COLO668 (cell line): ENCODE measurements around the gene SMIM20.
"Not testable (repeated sequence)": the region's sequence is repeated elsewhere in the genome, so short reads cannot be mapped to it uniquely, and the experiment has no call there.

Source experiments
- DNase-seq: peaks from one replicate; lab custom pipeline; 2025; ENCODE audit not compliant: unreplicated experiment; lab: John Stamatoyannopoulos, UW

SMIM20 gene

GRCh38 chr4:25913851-25914669 lies at the start of gene SMIM20:
SMIM20 (plus strand) TSS chr4:25914220; CDS start chr4:25914314, 94 bp downstream.
- peak; percentile 90 for DNase-seq

GRCh38 chr4:25865586-25865985 lies 48.4 kb upstream of the SMIM20 start:
- DNase-seq: no peak

DNA sequence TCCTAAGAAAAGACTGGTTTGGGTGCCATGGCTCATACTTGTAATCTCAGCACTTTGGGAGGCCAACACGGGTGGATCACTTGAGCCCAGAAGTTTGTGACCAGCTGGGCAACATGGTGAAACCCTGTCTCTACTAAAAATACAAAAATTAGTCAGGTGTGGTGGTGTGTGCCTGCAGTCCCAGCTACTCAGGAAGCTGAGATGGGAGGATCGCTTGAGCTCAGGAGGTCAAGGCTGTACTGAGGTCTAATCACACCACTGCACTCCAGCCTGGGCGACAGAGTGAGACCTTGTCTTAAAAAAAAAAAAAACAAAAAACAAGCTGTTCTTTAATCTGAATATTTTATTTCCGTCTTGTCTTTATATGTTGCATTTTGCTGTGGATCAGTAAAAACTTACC lies 47.6 kb upstream of the SMIM20 start:
- DNase-seq: not testable (repeated sequence)

- no peak for DNase-seq
Measured at GRCh38 chr4:25867781-25868294, 46.2 kb upstream of the SMIM20 start.

DNA sequence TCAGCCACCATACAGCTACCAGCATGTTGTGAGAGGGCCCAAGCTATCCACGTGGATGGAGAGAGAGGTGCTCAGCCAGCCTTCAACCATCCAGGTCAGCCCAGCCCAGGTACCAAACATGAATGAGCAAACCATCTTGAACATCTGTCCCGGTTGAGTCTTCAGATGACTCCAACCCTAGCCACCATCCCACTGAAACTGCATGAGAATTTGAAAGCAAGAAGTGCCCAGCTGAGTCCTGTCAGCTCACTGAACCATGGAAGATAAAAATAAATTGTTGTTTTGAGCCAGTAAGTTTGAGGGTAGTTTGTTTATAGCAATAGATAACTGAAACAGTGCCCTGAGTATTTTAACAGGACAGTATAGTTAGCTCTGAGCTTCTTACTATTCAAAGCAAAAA lies 43.9 kb upstream of the SMIM20 start:
- DNase-seq: no peak

DNA sequence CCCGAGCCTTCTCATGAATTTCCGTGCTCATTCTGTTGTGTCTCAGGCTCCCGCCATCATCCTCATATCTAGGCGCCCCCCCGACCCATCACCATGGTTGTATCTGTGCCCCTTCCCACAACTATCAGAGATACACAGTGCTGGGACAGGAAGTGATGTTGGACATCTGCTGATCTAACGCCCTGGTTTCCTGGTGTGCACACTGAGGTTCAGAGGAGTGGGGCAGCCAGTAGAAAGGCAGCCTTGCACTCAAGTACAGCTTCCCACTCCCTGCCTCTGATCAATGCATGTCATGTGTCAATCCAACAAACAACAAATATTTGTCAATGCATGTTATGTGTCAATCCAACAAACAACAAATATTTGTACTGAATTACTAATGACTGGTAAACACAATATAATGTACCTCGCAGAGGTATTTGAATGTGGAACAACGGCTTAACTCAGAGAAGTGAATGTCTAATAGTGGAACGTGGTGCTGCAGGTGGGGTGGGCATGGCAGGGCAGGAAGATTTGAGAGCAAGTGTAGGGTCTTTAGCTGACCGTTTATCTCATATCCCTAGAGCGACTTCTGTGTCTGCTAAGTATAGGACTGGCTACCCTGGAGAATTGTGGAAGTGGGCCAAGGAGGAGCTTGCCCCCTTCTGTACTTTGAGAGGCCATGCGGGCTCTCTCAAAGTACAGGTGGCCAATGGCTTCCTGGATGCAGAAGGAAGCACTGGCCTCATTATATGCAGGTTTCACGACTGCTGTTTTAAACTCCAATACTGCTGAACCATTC lies 41.0 kb upstream of the SMIM20 start:
- DNase-seq: no peak

DNA sequence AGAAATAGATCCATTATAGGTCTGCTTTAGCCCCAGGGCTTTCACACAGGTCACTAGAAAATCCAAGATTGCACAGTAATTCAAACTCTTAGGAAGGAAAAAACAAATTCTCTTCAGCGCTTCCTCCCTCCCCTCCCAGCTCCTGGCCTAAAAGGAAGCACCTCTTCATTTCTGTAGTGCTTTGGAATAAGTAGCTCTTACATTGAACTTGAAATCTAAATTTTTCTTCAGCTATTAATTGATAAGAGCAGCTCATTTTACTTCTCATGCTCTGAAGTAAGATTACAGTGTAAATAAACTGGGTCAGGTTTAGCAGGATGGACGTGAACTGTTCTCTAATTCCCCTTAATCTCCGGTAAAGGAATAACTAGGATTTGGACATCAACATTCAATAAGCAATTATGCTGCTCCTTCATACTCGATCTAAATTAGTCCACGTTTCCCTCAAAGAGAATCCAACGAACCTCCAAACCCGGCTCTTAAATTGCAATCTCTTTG lies 40.3 kb upstream of the SMIM20 start:
- no peak for DNase-seq

- DNase-seq: no peak
Measured at GRCh38 chr4:25874655-25875054, 39.4 kb upstream of the SMIM20 start.

GRCh38 chr4:25875281-25875745 lies 38.7 kb upstream of the SMIM20 start:
- no peak for DNase-seq

DNA sequence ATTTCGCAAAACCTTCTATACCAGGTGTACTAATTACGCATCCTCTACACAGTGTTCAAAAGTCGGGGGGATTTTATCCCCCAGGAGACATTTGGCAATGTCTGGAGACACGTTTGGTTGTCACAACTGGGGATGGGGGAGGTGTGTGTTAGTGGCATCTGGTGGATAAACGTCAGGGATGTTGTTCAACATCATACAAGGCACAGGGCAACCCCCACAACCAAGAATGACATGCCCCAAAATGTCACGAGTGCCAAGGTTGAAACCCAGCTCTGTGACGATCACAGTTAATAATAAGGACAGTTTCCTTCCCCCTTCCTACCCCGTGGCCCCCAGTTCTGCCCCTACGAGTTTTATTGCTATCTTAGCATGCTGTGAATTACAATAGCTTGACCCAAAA lies 35.3 kb upstream of the SMIM20 start:
- DNase-seq: no peak

- no peak for DNase-seq
Measured at GRCh38 chr4:25879091-25879584, 34.9 kb upstream of the SMIM20 start.

GRCh38 chr4:25879587-25879986 lies 34.4 kb upstream of the SMIM20 start:
- no peak for DNase-seq

- DNase-seq: no peak
Measured at GRCh38 chr4:25879991-25880651, 33.9 kb upstream of the SMIM20 start.

- no peak for DNase-seq
Measured at GRCh38 chr4:25881193-25881592, 32.8 kb upstream of the SMIM20 start.

DNA sequence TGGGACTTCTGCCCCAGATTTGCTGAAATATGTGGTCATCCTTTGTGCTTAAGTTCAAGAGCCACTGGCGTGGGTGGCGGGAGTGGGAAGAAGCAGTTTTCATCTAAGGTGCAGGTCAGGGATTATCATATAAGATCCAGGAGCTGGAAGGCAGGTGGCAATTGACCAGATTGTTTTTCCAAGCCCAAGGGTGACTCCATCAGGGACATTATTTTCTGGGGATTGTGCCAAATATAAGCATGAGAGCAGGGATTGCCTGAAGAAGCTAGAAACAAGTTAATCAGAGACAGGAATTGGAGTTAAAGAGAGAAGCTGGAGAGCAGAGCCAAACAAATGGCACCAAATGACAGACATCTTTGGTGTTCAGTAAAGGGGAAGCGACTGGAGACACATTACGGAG lies 31.8 kb upstream of the SMIM20 start:
- DNase-seq: no peak

DNA sequence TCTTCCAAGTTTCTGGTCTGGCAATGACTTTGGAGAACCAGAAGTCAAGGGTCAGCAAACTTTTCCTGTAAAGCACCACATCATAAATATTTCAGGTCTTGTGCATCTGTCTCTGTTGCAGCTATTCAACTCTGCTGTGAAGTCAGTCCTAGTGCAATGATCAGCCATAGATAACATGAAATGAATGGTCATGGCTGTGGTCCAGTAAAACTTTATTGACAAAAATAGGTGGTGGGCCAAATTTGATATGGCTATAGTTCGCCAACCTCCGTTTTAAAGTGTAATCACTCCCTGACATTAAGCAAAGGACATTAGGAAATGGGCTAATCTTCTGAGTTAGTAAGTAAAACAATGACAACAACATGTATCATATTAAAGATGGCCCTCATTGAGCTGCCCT lies 30.5 kb upstream of the SMIM20 start:
- DNase-seq: no peak

- DNase-seq: no peak
Measured at GRCh38 chr4:25884031-25884782, 29.8 kb upstream of the SMIM20 start.

GRCh38 chr4:25888781-25889180 lies 25.2 kb upstream of the SMIM20 start:
- no peak for DNase-seq

- DNase-seq: no peak
Measured at GRCh38 chr4:25889589-25890503, 24.2 kb upstream of the SMIM20 start.
